HG02642 (cell line): Measurements from ENCODE around the gene HID1.
"Not testable (repeated sequence)": the region's sequence is repeated elsewhere in the genome, so short reads cannot be mapped to it uniquely, and the experiment has no call there.

Experiments used
- ATAC-seq: cut with Tn5 transposase; IDR thresholded peaks from one replicate; pipeline ENCODE4 v1.9.1; 2021; ENCODE audit warnings: mild to moderate bottlenecking; ENCODE audit not compliant: unreplicated experiment, poor library complexity

Gene HID1

DNA sequence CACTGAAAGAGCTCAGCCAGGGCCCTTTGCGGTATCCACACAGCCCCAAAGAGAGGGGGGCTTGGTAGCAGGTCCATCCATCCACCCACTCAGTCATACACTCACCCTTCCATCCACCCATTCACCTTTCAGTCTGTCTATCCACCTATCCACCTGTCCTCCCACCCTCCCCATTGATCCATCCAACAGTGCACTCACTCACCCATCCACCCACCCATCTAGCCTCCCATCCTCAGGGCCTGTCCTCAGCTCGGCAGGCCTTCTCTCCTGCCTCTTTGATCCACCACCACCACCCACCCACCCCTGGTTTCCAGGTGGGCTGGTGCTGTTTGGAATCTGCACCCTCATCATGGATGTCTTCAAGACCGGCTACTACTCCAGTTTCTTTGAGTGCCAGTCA, 47.3 kb downstream of the HID1 start:
- ATAC-seq = no peak

- no peak for ATAC-seq
Observed at GRCh38 chr17:74924250-74924948, 48.2 kb downstream of the HID1 start, which contains the start of gene OTOP2. TSS of gene OTOP2 (plus strand) at chr17:74924273. CDS start at chr17:74924633, 360 bp downstream.

GRCh38 chr17:74923538-74924249, 48.9 kb downstream of the HID1 start:
- no peak for ATAC-seq

GRCh38 chr17:74922694-74923537, 49.6 kb downstream of the HID1 start, which contains the start of gene USH1G:
TSS of gene USH1G (minus strand) at chr17:74923255. CDS start at chr17:74923073, 182 bp downstream.
- ATAC-seq = no peak

DNA sequence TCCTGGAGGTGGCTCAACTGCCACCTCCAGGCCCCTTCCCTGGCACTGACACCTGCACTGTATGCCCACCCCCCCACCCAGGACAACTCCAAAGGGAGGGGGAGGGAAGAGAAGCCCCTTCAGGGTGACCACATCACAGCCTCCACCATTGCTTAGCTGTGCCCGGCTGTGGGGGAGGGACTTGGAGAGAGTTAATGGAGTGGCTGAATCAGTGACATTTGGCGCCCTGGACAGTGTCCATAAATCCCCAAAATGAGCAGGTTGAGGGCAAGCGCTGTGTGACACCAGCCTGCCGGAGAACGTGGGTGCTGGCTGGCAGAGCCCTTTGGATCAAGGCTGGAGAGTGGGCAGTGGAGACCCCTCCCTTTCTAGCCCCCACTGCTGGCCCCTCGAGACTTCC, 50.4 kb downstream of the HID1 start:
- no peak for ATAC-seq

DNA sequence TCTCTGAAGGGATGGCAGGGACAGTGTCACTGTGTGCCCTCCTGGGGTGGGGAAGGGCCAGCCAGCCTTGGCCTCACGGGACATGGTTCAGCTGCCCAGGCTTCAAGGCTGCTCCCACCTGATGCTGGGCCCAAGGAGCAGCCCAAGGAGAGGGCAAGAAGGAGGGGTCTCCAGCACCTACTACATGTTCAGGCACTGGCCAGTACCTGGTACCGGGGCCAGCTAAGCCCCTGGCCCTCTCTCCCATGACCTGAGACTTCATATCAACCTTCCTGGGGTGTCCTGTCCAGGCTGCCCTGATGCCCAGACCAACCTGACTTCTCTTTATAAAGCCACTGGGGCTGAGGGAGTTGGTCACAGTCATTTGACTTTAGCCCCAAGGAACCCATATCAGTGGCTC, 50.8 kb downstream of the HID1 start:
- no peak for ATAC-seq

GRCh38 chr17:74921026-74921681, 51.4 kb downstream of the HID1 start:
- ATAC-seq = no peak

DNA sequence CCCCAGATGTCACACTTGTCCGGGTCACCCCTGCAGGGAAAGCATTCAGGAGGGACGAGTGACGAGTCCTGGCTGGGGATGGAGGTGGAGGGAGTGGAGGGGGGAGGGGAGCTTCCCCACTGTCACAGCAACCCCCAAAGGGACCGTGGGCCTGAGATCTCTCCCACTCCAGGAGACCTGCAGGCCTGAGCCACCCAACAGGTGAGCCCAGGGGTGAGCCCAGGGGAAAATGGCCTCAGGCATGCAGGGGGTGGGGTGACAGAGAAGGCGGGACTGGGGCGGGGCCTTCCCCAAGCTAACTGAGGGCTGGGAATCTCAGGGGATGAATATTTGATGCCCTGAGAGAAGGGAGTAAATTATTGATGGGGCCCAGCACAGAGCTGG, 51.9 kb downstream of the HID1 start:
- ATAC-seq = no peak

- no peak for ATAC-seq
Observed at GRCh38 chr17:74920306-74920620, 52.3 kb downstream of the HID1 start.

- no peak for ATAC-seq
Observed at GRCh38 chr17:74919440-74920305, 52.9 kb downstream of the HID1 start.

DNA sequence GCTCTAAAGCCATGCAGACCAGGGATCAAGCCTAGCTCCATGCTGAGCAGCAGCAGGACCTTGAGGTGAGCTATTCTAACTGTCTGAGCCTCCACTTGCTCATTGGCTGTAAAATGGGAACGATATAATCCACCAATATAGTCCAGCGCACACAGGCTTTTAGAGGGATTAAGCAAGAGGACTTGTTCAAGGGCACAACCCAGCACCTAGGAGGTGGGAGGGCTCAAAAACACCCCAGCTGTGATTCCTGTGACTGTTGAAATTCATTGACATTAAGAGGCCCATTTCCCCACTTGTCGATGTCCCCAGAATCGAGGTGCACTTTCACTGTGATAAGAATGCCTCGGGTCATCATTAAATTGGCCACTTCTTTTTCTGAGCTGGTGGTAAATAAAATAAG, 53.7 kb downstream of the HID1 start:
- no peak for ATAC-seq

DNA sequence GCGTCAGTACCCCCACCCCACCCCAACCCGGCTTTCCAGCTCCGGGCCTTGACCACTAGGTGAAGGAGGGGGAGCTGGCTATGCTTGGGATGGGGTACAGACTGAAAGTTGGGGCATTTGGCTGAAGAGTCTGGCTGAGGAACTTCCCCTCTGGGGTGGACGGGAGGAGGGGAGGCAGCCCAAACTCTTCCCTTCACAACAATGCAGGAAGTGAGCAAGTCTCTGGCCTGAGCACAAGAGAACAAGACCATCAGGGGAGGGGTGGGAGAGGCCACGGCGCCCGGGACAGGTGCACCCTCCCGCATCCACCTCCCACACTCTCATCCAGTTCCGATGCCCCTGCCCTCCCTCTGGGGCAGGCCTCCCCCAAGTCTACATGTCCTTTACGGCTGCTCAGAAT, 55.1 kb downstream of the HID1 start:
- no peak for ATAC-seq

GRCh38 chr17:74916851-74917199, 55.7 kb downstream of the HID1 start:
- ATAC-seq = no peak

- ATAC-seq = no peak
Observed at GRCh38 chr17:74916136-74916850, 56.3 kb downstream of the HID1 start.

GRCh38 chr17:74911423-74911822, 61.1 kb downstream of the HID1 start:
- ATAC-seq = not testable (repeated sequence)

- not testable (repeated sequence) for ATAC-seq
Observed at GRCh38 chr17:74909097-74909496, 63.5 kb downstream of the HID1 start.

DNA sequence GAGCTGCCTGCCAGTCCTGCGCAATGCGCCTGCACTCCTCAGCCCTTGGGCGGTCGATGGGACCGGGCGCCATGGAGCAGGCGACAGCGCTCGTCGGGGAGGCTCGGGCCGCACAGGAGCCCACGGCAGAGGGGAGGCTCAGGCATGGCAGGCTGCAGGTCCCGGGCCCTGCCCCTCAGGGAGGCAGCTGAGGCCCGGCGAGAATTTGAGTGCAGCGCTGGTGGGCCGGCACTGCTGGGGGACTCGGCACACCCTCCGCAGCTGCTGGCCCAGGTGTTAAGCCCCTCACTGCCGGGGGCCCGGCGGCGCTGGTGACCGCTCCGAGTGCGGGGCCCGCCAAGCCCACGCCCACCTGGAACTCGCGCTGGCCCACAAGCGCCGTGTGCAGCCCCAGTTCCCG, 65.5 kb downstream of the HID1 start:
- no peak for ATAC-seq

DNA sequence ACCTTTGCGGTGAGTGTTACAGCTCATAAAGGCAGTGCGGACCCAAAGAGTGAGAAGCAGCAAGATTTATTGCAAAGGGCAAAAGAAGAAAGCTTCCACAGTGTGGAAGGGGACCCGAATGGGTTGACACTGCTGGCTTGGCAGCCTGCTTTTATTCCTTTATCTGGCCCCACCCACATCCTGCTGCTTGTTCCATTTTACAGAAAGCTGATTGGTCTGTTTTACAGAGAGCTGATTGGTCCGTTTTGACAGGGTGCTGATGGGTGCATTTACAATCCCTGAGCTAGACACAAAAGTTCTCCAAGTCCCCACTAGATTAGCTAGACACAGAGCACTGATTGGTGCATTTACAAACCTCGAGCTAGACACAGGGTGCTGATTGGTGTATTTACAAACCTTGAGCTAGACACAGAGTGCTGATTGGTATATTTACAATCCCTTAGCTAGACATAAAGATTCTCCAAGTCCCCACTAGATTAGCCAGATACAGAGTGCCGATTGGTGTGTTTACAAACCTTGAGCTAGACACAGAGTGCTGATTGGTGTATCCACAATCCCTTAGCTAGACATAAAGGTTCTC, 66.3 kb downstream of the HID1 start:
- not testable (repeated sequence) for ATAC-seq
